ENCODE results near the gene GAK.

GRCh38 chr4:828641-829271 lies 103.4 kb downstream of the GAK start:
- TF ChIP-seq CTCF (IDR thresholded peaks at IDR 0.05) (no peak), POLR2A (IDR thresholded peaks at IDR 0.05) (no peak), EP300 (IDR thresholded peaks at IDR 0.05; ENCODE audit: low read depth) (no peak)

All from transverse colon (tissue), 3 donors.